ENCODE measurements around the gene GPR83.

Gene GPR83

DNA sequence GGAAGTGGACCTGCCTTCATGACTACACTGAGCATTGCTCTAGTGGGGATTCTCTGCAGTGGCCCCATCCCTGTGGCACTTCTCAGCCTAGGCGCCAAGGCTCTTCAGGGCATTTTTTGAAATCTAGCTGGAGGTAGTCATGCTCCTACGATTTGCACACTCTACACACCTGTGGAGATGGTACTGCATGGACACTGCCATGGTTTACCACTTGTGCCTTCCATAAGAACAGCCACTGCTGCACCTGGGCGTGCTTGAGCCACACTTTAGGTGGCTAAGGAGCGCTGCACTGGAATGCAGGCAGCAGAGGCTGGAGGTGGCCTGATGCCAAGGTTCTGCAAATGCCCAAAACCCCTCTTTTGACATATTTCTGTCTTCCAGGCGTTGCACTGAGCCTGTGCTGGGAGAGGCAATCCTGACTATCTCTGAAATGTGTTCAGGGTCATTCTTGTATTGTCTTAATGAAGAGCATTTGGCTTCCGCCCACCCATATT, 72.6 kb downstream of the GPR83 start:
- H4K20me1 ChIP-seq (ENCODE audit: control insufficient read depth, insufficient read depth, low read depth, low read length): no peaks in the 10 kb centered on the region
- no peaks in the 10 kb centered on the region for H3K9me2 ChIP-seq (replicated peaks; ENCODE audit: control insufficient read depth, low read length)
- H3K79me2 ChIP-seq (ENCODE audit: control insufficient read depth, low read length): no peaks in the 10 kb centered on the region
- H3K4me3 ChIP-seq (ENCODE audit: low read length): no peak overlapping the region
- H3K27ac ChIP-seq (ENCODE audit: low read depth, low read length): no peak overlapping the region
- H3K9me3 ChIP-seq (ENCODE audit: control insufficient read depth, insufficient read depth, low read length): no peaks in the 10 kb centered on the region
- no peaks in the 10 kb centered on the region for H3K27me3 ChIP-seq (ENCODE audit: control insufficient read depth, low read length)
- no peaks in the 10 kb centered on the region for H3K36me3 ChIP-seq (ENCODE audit: control insufficient read depth, low read length)
- no peak overlapping the region for H3K4me2 ChIP-seq (ENCODE audit: low read length)
- H3F3A ChIP-seq (ENCODE audit: control insufficient read depth, insufficient read depth): no peaks in the 10 kb centered on the region
- TF ChIP-seq EZH2phosphoT487 (IDR thresholded peaks at IDR 0.05; ENCODE audit: borderline replicate concordance, low read length): no peak
- TF ChIP-seq, protein P1, sequence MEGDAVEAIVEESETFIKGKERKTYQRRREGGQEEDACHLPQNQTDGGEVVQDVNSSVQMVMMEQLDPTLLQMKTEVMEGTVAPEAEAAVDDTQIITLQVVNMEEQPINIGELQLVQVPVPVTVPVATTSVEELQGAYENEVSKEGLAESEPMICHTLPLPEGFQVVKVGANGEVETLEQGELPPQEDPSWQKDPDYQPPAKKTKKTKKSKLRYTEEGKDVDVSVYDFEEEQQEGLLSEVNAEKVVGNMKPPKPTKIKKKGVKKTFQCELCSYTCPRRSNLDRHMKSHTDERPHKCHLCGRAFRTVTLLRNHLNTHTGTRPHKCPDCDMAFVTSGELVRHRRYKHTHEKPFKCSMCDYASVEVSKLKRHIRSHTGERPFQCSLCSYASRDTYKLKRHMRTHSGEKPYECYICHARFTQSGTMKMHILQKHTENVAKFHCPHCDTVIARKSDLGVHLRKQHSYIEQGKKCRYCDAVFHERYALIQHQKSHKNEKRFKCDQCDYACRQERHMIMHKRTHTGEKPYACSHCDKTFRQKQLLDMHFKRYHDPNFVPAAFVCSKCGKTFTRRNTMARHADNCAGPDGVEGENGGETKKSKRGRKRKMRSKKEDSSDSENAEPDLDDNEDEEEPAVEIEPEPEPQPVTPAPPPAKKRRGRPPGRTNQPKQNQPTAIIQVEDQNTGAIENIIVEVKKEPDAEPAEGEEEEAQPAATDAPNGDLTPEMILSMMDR (IDR thresholded peaks at IDR 0.05; ENCODE audit: low read depth, low read length, poor library complexity, severe bottlenecking): no peak
- H3K4me1 ChIP-seq (ENCODE audit: control insufficient read depth, low read length): no peaks in the 10 kb centered on the region

Data from DOHH2 (cell line).